HL-60 (cell line): ENCODE results near the gene NAALAD2.

Experiments
- GABPA ChIP-seq: IDR thresholded peaks from 2 replicates; pipeline ENCODE4 v1.6.1; 2012; ENCODE audit warnings: low read depth
- POLR2AphosphoS5 ChIP-seq: IDR thresholded peaks from 2 replicates; pipeline ENCODE4 v1.6.1; 2012; ENCODE audit warnings: low read depth
- SPI1 ChIP-seq: IDR thresholded peaks from 2 replicates; pipeline ENCODE4 v1.6.1; 2012; ENCODE audit warnings: low read depth, mild to moderate bottlenecking, borderline replicate concordance
- TF ChIP-seq, protein P1 (sequence below): IDR thresholded peaks from one replicate; pipeline ENCODE4 v1.5.1; 2011; ENCODE audit warnings: low read length, control low read depth, inconsistent platforms; ENCODE audit not compliant: insufficient read depth
- TF ChIP-seq, protein P2 (sequence below): IDR thresholded peaks from 2 replicates; pipeline ENCODE4 v1.6.1; 2012; ENCODE audit warnings: low read depth; ENCODE audit not compliant: insufficient replicate concordance

DNA sequence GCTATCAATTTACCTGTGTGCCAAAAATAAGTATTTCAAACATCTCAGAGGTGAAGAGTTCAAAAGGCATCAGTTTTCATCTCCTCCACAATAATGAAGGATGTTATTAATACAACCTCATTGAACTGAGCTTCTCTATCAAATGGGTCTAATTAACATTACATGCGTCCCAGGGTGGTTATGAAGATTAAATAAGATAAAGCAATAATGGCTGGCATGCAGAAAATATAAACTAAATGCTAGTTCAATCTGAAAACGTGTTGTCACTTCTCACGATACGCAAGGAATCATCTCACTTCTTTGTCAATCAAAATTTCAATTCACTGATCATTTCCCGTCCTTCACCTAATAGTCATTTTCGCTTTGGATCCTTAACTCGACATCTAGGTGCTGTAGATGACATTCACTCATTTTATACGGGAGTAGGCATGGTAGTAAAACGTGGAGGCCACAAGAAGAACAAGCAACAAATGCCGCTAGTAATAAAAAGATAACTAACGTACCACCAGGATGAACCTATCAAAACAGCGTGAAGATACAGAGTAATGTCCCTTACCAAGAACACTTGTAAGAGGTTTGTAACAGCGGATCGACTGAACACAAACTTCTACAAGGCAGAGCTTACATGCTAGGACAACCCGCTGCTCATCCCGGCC, 87.5 kb downstream of the NAALAD2 start:
- TF ChIP-seq, protein P1, sequence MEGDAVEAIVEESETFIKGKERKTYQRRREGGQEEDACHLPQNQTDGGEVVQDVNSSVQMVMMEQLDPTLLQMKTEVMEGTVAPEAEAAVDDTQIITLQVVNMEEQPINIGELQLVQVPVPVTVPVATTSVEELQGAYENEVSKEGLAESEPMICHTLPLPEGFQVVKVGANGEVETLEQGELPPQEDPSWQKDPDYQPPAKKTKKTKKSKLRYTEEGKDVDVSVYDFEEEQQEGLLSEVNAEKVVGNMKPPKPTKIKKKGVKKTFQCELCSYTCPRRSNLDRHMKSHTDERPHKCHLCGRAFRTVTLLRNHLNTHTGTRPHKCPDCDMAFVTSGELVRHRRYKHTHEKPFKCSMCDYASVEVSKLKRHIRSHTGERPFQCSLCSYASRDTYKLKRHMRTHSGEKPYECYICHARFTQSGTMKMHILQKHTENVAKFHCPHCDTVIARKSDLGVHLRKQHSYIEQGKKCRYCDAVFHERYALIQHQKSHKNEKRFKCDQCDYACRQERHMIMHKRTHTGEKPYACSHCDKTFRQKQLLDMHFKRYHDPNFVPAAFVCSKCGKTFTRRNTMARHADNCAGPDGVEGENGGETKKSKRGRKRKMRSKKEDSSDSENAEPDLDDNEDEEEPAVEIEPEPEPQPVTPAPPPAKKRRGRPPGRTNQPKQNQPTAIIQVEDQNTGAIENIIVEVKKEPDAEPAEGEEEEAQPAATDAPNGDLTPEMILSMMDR = no peak
- TF ChIP-seq, protein P2, sequence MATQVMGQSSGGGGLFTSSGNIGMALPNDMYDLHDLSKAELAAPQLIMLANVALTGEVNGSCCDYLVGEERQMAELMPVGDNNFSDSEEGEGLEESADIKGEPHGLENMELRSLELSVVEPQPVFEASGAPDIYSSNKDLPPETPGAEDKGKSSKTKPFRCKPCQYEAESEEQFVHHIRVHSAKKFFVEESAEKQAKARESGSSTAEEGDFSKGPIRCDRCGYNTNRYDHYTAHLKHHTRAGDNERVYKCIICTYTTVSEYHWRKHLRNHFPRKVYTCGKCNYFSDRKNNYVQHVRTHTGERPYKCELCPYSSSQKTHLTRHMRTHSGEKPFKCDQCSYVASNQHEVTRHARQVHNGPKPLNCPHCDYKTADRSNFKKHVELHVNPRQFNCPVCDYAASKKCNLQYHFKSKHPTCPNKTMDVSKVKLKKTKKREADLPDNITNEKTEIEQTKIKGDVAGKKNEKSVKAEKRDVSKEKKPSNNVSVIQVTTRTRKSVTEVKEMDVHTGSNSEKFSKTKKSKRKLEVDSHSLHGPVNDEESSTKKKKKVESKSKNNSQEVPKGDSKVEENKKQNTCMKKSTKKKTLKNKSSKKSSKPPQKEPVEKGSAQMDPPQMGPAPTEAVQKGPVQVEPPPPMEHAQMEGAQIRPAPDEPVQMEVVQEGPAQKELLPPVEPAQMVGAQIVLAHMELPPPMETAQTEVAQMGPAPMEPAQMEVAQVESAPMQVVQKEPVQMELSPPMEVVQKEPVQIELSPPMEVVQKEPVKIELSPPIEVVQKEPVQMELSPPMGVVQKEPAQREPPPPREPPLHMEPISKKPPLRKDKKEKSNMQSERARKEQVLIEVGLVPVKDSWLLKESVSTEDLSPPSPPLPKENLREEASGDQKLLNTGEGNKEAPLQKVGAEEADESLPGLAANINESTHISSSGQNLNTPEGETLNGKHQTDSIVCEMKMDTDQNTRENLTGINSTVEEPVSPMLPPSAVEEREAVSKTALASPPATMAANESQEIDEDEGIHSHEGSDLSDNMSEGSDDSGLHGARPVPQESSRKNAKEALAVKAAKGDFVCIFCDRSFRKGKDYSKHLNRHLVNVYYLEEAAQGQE = no peak
- TF ChIP-seq SPI1 (no peak), POLR2AphosphoS5 (no peak), GABPA (no peak)
